ENCODE measurements around the gene GTPBP2.

DNA sequence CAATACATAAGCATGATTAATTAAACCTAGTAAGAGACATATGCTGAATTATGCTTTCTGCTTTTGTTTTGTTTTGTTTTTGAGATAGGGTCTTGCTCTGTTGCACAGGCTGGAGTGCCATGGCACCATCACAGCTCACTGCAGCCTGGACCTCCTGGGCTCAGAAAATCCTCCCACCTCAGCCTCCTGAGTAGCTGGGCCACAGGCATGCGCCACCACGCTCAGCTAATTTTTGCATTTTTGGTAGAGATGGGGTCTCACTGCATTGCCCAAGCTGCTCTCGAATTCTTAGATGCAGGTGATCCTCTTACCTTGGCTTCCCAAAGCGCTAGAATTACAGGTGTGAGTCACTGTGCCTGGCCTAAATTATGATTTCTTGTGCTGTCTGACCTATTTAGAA is 57.0 kb downstream of the GTPBP2 start:
- TF ChIP-seq THRA (CRISPR knock-in tag; IDR thresholded peaks at IDR 0.05; ENCODE audit: borderline replicate concordance) (no peak), POLR2AphosphoS5 (IDR thresholded peaks at IDR 0.05; ENCODE audit: low read depth, low read length) (no peak), ZNF703 (CRISPR knock-in tag; IDR thresholded peaks at IDR 0.05; ENCODE audit: borderline replicate concordance) (no peak), MAZ (IDR thresholded peaks at IDR 0.05; ENCODE audit: borderline replicate concordance, low read depth, low read length) (no peak), MAZ (CRISPR knock-in tag; IDR thresholded peaks at IDR 0.05; ENCODE audit: low read depth) (no peak), MAFK (conservative IDR thresholded peaks at IDR 0.05 in 1 of 2, IDR thresholded peaks at IDR 0.05 in 1 of 2; ENCODE audit: low read length in 2 of 2) (no peak), JUNB (CRISPR knock-in tag; IDR thresholded peaks at IDR 0.05; ENCODE audit: borderline replicate concordance) (no peak), RAD21 (CRISPR knock-in tag; IDR thresholded peaks at IDR 0.05) (no peak), SP1 (IDR thresholded peaks at IDR 0.05) (no peak), SP1 (CRISPR knock-in tag; IDR thresholded peaks at IDR 0.05) (no peak), POLR2A (IDR thresholded peaks at IDR 0.05; ENCODE audit: insufficient read depth in 1 of 2, low read depth in 2 of 2, low read length in 2 of 2) (no peak), ARNT2 (CRISPR knock-in tag; IDR thresholded peaks at IDR 0.05; ENCODE audit: low read depth) (no peak), DR1 (CRISPR knock-in tag; IDR thresholded peaks at IDR 0.05) (no peak), HDAC2 (CRISPR knock-in tag; IDR thresholded peaks at IDR 0.05) (no peak)
- TF ChIP-seq, protein P1, sequence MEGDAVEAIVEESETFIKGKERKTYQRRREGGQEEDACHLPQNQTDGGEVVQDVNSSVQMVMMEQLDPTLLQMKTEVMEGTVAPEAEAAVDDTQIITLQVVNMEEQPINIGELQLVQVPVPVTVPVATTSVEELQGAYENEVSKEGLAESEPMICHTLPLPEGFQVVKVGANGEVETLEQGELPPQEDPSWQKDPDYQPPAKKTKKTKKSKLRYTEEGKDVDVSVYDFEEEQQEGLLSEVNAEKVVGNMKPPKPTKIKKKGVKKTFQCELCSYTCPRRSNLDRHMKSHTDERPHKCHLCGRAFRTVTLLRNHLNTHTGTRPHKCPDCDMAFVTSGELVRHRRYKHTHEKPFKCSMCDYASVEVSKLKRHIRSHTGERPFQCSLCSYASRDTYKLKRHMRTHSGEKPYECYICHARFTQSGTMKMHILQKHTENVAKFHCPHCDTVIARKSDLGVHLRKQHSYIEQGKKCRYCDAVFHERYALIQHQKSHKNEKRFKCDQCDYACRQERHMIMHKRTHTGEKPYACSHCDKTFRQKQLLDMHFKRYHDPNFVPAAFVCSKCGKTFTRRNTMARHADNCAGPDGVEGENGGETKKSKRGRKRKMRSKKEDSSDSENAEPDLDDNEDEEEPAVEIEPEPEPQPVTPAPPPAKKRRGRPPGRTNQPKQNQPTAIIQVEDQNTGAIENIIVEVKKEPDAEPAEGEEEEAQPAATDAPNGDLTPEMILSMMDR (CRISPR knock-in tag; IDR thresholded peaks at IDR 0.05): no peak
- TF ChIP-seq, protein P2, sequence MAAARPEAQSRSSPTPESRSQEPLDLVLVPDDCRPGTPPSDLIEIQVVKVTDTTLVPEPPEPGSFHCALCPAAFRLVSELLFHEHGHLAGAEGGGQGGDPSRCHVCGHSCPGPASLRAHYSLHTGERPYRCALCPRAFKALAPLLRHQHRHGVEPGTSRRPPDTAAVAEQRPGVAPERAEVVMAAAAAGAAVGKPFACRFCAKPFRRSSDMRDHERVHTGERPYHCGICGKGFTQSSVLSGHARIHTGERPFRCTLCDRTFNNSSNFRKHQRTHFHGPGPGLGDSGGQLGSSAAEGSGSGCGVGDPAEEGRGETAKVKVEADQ (CRISPR knock-in tag; IDR thresholded peaks at IDR 0.05; ENCODE audit: borderline replicate concordance): no peak
